ENCODE results near the gene MYO7A. TPM values are rescaled to one million over a fixed set of nuclear protein-coding genes. Genes with fewer than 3 reads are reported as not detected.

MYO7A gene
- total and polyA plus RNA-seq, 2 experiments from 2014 or later, result 9.8 to 10.1 TPM

- Histone ChIP-seq H3K9me3 (ENCODE audit: low read depth) (no peaks in the 10 kb centered on the region), H3K4me3 (no peak overlapping the region), H3K79me2 (no peaks in the 10 kb centered on the region), H4K20me1 (ENCODE audit: insufficient read depth, poor library complexity, severe bottlenecking) (no peaks in the 10 kb centered on the region), H3K27me3 (no peaks in the 10 kb centered on the region), H3K27ac (no peak overlapping the region), H2AFZ (no peak overlapping the region), H3K36me3 (replicated peaks; ENCODE audit: insufficient read depth, low read depth) (no peaks in the 10 kb centered on the region), H3K4me1 (ENCODE audit: insufficient read depth) (no peaks in the 10 kb centered on the region), H3K9me2 (replicated peaks; ENCODE audit: insufficient read depth) (no peaks in the 10 kb centered on the region), H3K4me2 (no peak overlapping the region)
- 81% methylated on average over 12 of the region's 12 CpGs for WGBS (ENCODE audit: low lambda C conversion rate, missing lambda C conversion rate)
- no peak for DNase-seq (ENCODE audit: low spot score)
- no peak for TF ChIP-seq EZH2 (IDR thresholded peaks at IDR 0.05; ENCODE audit: borderline replicate concordance)
- no peak for TF ChIP-seq CTCF (IDR thresholded peaks at IDR 0.05; ENCODE audit: poor library complexity)
- TF ChIP-seq EZH2phosphoT487 (IDR thresholded peaks at IDR 0.05; ENCODE audit: low read depth, severe bottlenecking, unreplicated experiment), result no peak
Measured at GRCh38 chr11:77200351-77201268, 72.6 kb downstream of the MYO7A start.

GRCh38 chr11:77201370-77201769, 73.3 kb downstream of the MYO7A start:
- H3K79me2 ChIP-seq, result no peaks in the 10 kb centered on the region

GRCh38 chr11:77201991-77202841, 74.2 kb downstream of the MYO7A start:
- Histone ChIP-seq H3K4me1 (ENCODE audit: insufficient read depth) (no peaks in the 10 kb centered on the region), H4K20me1 (ENCODE audit: insufficient read depth, poor library complexity, severe bottlenecking) (no peaks in the 10 kb centered on the region), H3K4me3 (no peak overlapping the region), H3K9me2 (replicated peaks; ENCODE audit: insufficient read depth) (no peaks in the 10 kb centered on the region), H3K4me2 (no peak overlapping the region), H3K9me3 (ENCODE audit: low read depth) (no peaks in the 10 kb centered on the region), H3K79me2 (no peaks in the 10 kb centered on the region), H2AFZ (no peak overlapping the region), H3K27me3 (no peaks in the 10 kb centered on the region), H3K36me3 (replicated peaks; ENCODE audit: insufficient read depth, low read depth) (no peaks in the 10 kb centered on the region), H3K27ac (no peak overlapping the region)
- DNase-seq (ENCODE audit: low spot score), result no peak
- TF ChIP-seq EZH2phosphoT487 (IDR thresholded peaks at IDR 0.05; ENCODE audit: low read depth, severe bottlenecking, unreplicated experiment), result no peak
- no peak for TF ChIP-seq EZH2 (IDR thresholded peaks at IDR 0.05; ENCODE audit: borderline replicate concordance)
- WGBS (ENCODE audit: low lambda C conversion rate, missing lambda C conversion rate), result 98% methylated on average over 19 of the region's 23 CpGs

More at GRCh38 chr11:77201370-77201769, 73.3 kb downstream of the MYO7A start:
- H3K27me3 ChIP-seq, result no peaks in the 10 kb centered on the region
- H3K9me2 ChIP-seq (replicated peaks; ENCODE audit: insufficient read depth), result no peaks in the 10 kb centered on the region
- no peak overlapping the region for H3K27ac ChIP-seq
- no peaks in the 10 kb centered on the region for H3K36me3 ChIP-seq (replicated peaks; ENCODE audit: insufficient read depth, low read depth)
- H2AFZ ChIP-seq, result no peak overlapping the region
- TF ChIP-seq CTCF (IDR thresholded peaks at IDR 0.05; ENCODE audit: poor library complexity), result no peak
- TF ChIP-seq EZH2 (IDR thresholded peaks at IDR 0.05; ENCODE audit: borderline replicate concordance), result no peak
- no peak for TF ChIP-seq EZH2phosphoT487 (IDR thresholded peaks at IDR 0.05; ENCODE audit: low read depth, severe bottlenecking, unreplicated experiment)
- no peaks in the 10 kb centered on the region for H4K20me1 ChIP-seq (ENCODE audit: insufficient read depth, poor library complexity, severe bottlenecking)
- no peak overlapping the region for H3K4me2 ChIP-seq
- H3K4me1 ChIP-seq (ENCODE audit: insufficient read depth), result no peaks in the 10 kb centered on the region
- DNase-seq (ENCODE audit: low spot score), result no peak
- no peaks in the 10 kb centered on the region for H3K9me3 ChIP-seq (ENCODE audit: low read depth)
- 96% methylated on average over 11 of the region's 11 CpGs for WGBS (ENCODE audit: low lambda C conversion rate, missing lambda C conversion rate)
- no peak overlapping the region for H3K4me3 ChIP-seq

Data from hepatocyte (in vitro differentiated cells).